ENCODE measurements around the gene KCNK4. TPM values are rescaled to one million over a fixed set of nuclear protein-coding genes. Genes with fewer than 3 reads are reported as not detected.

KCNK4 gene
- total RNA-seq, 1 donor from 2014 or later = not detected

- no peak for DNase-seq (ENCODE audit: low spot score)
Observed at GRCh38 chr11:64253481-64253880, 37.6 kb upstream of the KCNK4 start.

GRCh38 chr11:64254326-64254725 lies 36.8 kb upstream of the KCNK4 start:
- DNase-seq (ENCODE audit: low spot score) = no peak

GRCh38 chr11:64255135-64256128 lies 35.7 kb upstream of the KCNK4 start:
- no peak for DNase-seq (ENCODE audit: low spot score)

- DNase-seq (ENCODE audit: low spot score) = no peak
Observed at GRCh38 chr11:64256300-64256699, 34.8 kb upstream of the KCNK4 start.

GRCh38 chr11:64258356-64258755 lies 32.7 kb upstream of the KCNK4 start:
- DNase-seq (ENCODE audit: low spot score) = no peak

- no peak for DNase-seq (ENCODE audit: low spot score)
Observed at GRCh38 chr11:64258946-64259532, 32.1 kb upstream of the KCNK4 start.

GRCh38 chr11:64259533-64260067 lies 31.5 kb upstream of the KCNK4 start:
- no peak for DNase-seq (ENCODE audit: low spot score)

- no peak for DNase-seq (ENCODE audit: low spot score)
Observed at GRCh38 chr11:64260147-64260708, 30.9 kb upstream of the KCNK4 start.

- no peak for DNase-seq (ENCODE audit: low spot score)
Observed at GRCh38 chr11:64261556-64262080, 29.5 kb upstream of the KCNK4 start.

- DNase-seq (ENCODE audit: low spot score) = no peak
Observed at GRCh38 chr11:64262271-64263002, 28.7 kb upstream of the KCNK4 start.

GRCh38 chr11:64263021-64263946 lies 27.8 kb upstream of the KCNK4 start:
- DNase-seq (ENCODE audit: low spot score) = no peak

- DNase-seq (ENCODE audit: low spot score) = no peak
Observed at GRCh38 chr11:64263947-64264317, 27.2 kb upstream of the KCNK4 start.

GRCh38 chr11:64264371-64264852 lies 26.7 kb upstream of the KCNK4 start:
- no peak for DNase-seq (ENCODE audit: low spot score)

- DNase-seq (ENCODE audit: low spot score) = no peak
Observed at GRCh38 chr11:64265176-64266160, 25.6 kb upstream of the KCNK4 start.

- DNase-seq (ENCODE audit: low spot score) = no peak
Observed at GRCh38 chr11:64266339-64266738, 24.8 kb upstream of the KCNK4 start.

- no peak for DNase-seq (ENCODE audit: low spot score)
Observed at GRCh38 chr11:64267207-64267945, 23.7 kb upstream of the KCNK4 start.

- DNase-seq (ENCODE audit: low spot score) = peak; percentile 79
Observed at GRCh38 chr11:64268025-64268892, 22.8 kb upstream of the KCNK4 start.
